CD4-positive, alpha-beta T cell treated with Interferon alpha-2 for 1 hour (primary cell): Measurements from ENCODE around the gene CPA1.

ENCODE experiments used
- DNase-seq, 2 donors: peaks; one replicate each; pipeline ENCODE4 v3.0.0-alpha.2; 2020 to 2022

Gene CPA1

DNA sequence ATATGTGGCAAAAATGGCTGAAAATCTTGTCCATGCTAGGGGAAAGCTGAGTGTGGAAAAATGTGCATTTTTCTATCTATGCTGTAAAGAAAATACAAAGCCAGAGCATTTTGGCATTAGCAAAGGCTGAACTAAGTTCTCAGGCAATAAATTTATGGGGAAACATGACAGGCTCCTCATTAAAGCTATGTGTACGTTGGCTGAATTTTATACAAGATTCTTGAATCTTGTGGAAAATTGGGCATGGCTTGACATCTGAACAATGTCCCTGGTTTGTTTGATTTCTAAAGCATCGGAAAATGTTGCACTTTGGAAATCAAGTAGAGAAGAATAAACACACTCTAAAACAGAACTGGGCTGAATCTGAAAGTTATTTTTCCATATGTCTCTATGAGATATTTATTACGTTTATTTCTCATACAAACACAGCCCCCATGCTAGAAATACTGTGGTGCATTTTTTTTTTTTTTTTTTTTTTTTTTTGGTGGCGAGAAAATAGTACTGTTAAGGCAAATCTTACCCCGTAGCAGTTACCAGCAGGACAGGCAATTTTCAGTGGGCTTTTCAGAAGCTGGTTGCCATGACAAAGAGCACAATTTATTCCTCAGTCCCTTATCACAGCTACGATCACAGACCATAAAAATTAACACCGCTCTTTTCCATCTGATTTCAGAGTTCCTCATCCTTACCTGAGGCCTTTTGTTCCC lies 16.9 kb downstream of the CPA1 start:
- DNase-seq: no peak

GRCh38 chr7:130397758-130398073 lies 17.4 kb downstream of the CPA1 start:
- DNase-seq: no peak

- no peak for DNase-seq
Measured at GRCh38 chr7:130398526-130399090, 18.3 kb downstream of the CPA1 start.

- DNase-seq: no peak
Measured at GRCh38 chr7:130400120-130400572, 19.9 kb downstream of the CPA1 start.

DNA sequence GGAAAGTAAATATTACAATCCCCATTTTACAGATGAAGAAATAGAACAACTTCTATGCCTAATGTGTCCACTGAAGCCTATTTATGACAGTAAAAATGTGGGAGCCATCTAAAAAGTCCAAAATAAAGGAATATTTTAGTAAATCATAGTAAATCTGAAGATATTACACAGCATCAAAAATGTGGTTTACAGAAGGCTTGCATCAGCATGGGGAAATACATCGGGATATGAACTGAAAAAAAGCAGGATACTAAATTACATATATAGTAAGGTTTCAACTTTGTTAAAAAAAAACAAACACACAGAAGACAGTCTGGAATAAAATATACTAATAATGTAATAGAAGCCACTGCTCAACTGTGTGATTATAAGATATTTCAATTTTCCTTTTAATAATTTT lies 20.8 kb downstream of the CPA1 start:
- no peak for DNase-seq

GRCh38 chr7:130401578-130401977 lies 21.3 kb downstream of the CPA1 start:
- DNase-seq: no peak

DNA sequence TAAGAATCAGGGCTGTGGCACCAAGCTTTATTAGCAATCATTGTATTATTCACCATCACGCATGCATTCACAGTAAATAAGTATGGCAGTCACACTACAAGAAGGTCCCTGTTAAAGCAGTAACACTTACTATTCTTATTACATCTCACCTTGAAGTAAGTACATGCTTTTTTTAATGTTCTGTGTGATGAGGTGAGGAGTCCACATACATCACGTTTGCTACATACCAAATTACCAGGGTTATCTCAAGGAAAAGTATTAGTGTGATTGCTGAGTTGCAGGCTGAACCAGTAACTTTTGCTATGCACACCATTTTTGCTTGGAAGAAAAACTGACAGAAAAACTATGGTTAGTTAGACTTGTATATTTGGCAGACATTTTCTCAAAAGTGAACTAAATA lies 24.7 kb downstream of the CPA1 start:
- no peak for DNase-seq

DNA sequence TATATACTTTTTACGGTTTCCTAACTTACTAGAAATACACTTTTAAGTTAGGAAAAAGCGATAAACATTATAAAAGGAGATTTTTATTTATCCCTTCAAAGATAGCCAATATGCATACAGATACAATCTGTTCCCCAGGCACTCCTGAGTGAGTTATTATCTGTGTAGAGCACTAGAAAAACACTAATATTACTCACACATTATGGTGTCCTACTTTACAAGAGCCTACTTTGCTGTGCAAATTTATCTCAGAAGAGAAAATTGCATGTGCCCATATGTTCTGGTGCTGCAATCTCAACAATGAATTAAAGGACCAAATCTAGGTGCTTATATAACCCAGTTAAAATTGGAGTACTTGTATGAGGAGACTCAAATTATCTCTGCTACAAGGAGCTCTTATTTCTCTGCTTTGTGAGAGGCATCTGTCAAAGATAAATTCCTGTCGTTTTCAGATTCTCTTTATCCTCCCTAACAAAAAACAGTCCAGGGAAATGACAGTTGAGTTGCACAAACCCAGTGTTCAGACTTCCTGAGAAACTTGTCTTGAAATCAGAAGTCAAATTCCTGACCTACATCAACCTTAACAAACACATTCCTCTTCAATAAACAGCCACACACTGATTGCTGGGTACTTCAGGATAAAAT lies 28.9 kb downstream of the CPA1 start:
- no peak for DNase-seq

- no peak for DNase-seq
Measured at GRCh38 chr7:130409712-130410072, 29.4 kb downstream of the CPA1 start.

DNA sequence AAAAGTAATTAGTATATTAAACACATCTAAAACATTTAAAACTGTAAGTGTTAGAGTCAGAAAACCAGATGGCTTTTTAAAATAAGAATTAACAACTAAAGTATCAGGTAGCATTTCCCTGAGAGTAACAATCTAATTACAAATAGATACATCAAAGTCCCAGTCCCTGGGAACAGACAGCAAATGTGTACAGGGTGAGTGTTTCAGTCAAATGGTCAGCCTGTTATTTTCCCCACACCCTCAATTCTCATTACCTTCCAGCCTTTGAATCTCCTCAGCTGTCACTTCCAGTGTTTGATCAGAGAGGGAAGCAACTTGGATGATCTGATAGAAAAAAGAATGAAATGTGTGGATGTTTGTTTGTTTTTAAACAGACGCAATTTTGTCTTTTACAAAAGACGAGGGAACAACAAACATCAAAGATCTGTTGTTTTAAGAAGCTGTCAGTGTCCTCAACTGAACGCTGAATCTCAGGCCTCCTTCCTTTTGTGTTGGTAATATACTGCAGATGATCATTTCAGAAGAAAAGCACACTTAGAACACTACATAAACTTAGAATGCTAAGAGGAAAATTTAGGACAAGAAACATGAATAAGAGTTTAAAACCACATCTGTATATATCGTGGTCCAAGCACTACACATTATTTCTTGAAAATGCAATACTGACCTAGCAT lies 30.7 kb downstream of the CPA1 start:
- DNase-seq: no peak

DNA sequence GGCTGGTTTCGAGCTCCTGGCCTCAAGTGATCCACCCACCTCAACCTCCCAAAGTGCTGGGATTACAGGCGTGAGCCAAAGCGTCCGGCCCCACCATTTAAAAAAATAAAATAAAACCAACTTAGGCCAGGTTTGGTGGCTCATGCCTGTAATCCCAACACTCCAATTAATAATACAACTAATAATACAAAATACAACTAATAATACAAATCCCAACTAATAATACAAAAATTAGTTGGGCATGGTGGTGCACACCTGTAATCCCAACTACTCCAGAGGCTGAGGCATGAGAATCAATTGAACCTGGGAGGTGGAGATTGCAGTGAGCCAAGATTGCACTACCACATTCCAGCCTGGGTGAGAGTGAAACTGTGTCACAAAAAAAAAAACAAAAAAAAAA lies 32.9 kb downstream of the CPA1 start:
- DNase-seq: no peak

DNA sequence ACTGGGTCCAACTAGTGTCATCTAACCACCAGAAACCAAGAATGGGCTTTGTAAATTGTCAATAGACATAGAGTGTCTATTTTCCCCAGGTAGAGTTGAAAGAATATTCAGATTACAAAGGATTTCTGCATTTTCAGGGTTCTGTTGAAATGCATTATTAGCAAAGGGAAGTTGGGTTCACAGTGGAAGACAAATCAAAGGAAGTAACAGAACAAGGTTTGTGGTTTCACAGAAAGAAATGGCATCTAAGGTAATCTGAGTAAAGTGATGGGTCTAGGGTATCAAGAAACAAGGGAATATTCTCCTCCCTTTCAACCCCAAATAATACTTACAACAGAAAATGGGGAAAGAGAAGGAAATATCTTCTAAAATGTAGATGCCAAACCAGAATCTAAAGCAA lies 34.7 kb downstream of the CPA1 start:
- DNase-seq: peak in 1 of 2 donors; percentile 4

DNA sequence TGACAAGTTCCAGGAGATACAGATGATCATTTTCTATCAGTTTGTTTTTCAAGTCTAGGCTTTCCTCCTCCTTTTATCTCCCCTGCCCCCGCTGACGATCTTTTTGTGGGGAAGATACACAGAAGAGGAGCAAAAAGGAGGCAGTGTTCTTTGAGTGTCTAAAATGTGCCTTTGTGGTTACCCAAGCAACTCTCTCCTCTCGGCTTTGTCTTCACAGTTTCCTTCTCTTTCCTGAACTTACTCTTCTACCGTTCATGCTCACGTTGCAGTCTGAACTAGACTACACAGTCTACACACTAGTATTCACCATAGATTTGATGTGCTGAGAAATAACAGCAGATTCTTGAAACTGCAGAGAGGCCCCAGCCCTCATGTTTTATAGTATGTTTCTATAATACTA lies 36.9 kb downstream of the CPA1 start:
- no peak for DNase-seq

- DNase-seq: no peak
Measured at GRCh38 chr7:130418306-130418705, 38.0 kb downstream of the CPA1 start.

- no peak for DNase-seq
Measured at GRCh38 chr7:130419658-130420057, 39.4 kb downstream of the CPA1 start.

DNA sequence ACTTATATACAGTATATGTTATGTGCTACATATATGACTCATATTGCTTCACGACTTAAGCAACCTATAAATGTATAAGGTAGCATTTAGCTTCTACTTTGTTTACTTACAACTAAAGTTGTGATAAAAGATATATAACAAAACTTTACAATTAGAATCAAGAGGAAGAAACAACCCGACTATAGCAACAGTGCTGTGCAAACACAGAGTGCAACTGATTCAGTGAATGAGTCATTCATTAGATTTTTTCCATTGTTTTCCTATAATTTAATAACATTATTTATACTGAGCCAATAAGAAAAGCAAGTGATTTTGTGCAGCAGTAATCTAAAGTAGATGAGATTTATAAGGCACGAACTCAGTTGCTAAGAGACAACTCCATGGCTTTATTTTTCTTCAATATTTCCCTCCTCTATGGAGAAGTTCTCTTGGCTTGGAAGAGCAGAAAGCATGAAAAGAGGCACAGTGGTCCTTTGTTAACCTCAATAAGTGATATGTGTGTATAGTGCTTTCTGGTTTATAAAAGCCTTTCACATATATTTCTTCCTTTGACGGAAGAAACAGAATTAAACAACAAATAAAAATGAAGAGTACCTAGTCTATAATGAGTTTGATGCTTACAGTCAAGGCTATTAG lies 40.8 kb downstream of the CPA1 start:
- no peak for DNase-seq

DNA sequence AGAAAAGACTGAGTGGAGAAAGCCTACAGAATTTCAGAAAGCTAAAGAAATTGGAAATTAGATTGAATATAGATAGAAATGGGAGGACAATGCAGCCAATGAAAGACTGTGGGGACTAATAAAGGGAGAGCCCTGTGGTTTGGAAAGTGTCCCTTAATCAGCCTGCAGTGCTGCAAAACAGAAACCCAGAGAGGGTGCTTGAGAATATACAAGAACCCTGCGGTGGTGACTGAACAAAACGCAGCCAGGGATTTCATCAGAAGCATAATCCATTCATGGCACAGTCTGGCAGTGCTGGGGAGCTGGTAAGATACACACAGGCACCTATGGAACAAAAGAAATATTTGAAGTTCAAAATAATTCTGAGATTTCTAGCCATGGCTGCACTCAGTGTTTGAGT lies 41.4 kb downstream of the CPA1 start:
- DNase-seq: no peak

GRCh38 chr7:130423501-130424037 lies 43.3 kb downstream of the CPA1 start:
- no peak for DNase-seq

DNA sequence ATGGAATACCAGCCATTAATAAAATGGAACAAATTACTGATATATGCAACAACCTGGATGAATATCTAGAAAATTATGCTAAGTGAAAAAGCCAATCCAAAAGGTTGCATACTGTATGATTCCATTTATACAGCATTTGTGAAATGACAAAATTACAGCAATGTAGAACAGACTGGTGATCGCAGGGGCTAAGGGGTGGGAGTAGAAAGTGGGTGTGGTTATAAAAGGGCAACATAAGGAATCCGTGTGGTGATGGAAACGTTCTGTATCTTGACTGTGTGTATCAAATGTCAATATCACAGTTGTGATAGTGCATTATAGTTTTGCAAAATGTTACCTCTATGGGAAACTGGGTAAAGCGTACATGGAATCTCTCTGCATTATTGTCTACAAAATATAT lies 45.5 kb downstream of the CPA1 start:
- DNase-seq: no peak

GRCh38 chr7:130426564-130426963 lies 46.3 kb downstream of the CPA1 start:
- peak in 1 of 2 donors; percentile 12 for DNase-seq

GRCh38 chr7:130429019-130429418 lies 48.7 kb downstream of the CPA1 start:
- DNase-seq: no peak

DNA sequence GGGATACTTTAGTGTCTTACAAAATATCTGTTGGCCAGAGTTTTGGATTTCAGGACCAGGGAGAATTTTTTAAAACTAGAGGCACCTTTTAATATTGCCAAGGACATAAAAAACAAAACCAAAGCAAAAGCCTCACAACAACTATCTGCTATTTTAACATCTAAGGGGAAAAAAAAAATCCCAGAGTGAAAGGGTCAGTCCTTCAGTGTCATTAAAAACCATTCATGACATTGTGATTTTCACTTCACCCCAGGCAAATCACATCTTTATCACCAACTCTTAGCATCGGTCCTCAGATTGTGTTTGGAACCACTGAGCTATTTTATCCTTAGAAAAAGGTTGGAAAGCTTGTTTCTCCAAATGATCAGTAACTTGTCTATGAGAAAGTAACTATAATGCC lies 49.8 kb downstream of the CPA1 start:
- no peak for DNase-seq
